HG03025 (cell line): ENCODE data around the gene DGLUCY.
"Not testable (repeated sequence)": the region's sequence is repeated elsewhere in the genome, so short reads cannot be mapped to it uniquely, and the experiment has no call there.

Experiments used
- ATAC-seq: cut with Tn5 transposase; IDR thresholded peaks from one replicate; pipeline ENCODE4 v1.9.1; 2021; ENCODE audit warnings: mild to moderate bottlenecking, moderate library complexity; ENCODE audit not compliant: unreplicated experiment, low FRiP score

Gene DGLUCY

GRCh38 chr14:91200802-91201201 lies 86.9 kb downstream of the DGLUCY start:
- ATAC-seq = not testable (repeated sequence)

- ATAC-seq = no peak
Observed at GRCh38 chr14:91202234-91202974, 88.5 kb downstream of the DGLUCY start.

- no peak for ATAC-seq
Observed at GRCh38 chr14:91204657-91205056, 90.8 kb downstream of the DGLUCY start.

- no peak for ATAC-seq
Observed at GRCh38 chr14:91205459-91205858, 91.6 kb downstream of the DGLUCY start.

GRCh38 chr14:91207008-91207407 lies 93.1 kb downstream of the DGLUCY start:
- ATAC-seq = no peak

- no peak for ATAC-seq
Observed at GRCh38 chr14:91211017-91211416, 97.1 kb downstream of the DGLUCY start.

- no peak for ATAC-seq
Observed at GRCh38 chr14:91214306-91214705, 100.4 kb downstream of the DGLUCY start.

- ATAC-seq = no peak
Observed at GRCh38 chr14:91215381-91215780, 101.5 kb downstream of the DGLUCY start.

GRCh38 chr14:91216731-91217226 lies 102.9 kb downstream of the DGLUCY start:
- ATAC-seq = no peak

- no peak for ATAC-seq
Observed at GRCh38 chr14:91218014-91218413, 104.1 kb downstream of the DGLUCY start.

- ATAC-seq = no peak
Observed at GRCh38 chr14:91219517-91220389, 105.9 kb downstream of the DGLUCY start.

- no peak for ATAC-seq
Observed at GRCh38 chr14:91220581-91221000, 106.7 kb downstream of the DGLUCY start.

- no peak for ATAC-seq
Observed at GRCh38 chr14:91221270-91221669, 107.4 kb downstream of the DGLUCY start.

GRCh38 chr14:91223028-91223783 lies 109.3 kb downstream of the DGLUCY start:
- no peak for ATAC-seq

GRCh38 chr14:91225025-91225424 lies 111.2 kb downstream of the DGLUCY start:
- no peak for ATAC-seq

- ATAC-seq = not testable (repeated sequence)
Observed at GRCh38 chr14:91226360-91226759, 112.5 kb downstream of the DGLUCY start.

GRCh38 chr14:91227183-91227628 lies 113.3 kb downstream of the DGLUCY start:
- ATAC-seq = no peak

GRCh38 chr14:91228112-91229004 lies 114.5 kb downstream of the DGLUCY start:
- ATAC-seq = peak; percentile 80

- no peak for ATAC-seq
Observed at GRCh38 chr14:91229005-91229382, 115.1 kb downstream of the DGLUCY start.

GRCh38 chr14:91229743-91230200 lies 115.9 kb downstream of the DGLUCY start:
- ATAC-seq = peak; percentile 73
